Measurements from ENCODE around the gene NISCH.

The NISCH gene

DNA sequence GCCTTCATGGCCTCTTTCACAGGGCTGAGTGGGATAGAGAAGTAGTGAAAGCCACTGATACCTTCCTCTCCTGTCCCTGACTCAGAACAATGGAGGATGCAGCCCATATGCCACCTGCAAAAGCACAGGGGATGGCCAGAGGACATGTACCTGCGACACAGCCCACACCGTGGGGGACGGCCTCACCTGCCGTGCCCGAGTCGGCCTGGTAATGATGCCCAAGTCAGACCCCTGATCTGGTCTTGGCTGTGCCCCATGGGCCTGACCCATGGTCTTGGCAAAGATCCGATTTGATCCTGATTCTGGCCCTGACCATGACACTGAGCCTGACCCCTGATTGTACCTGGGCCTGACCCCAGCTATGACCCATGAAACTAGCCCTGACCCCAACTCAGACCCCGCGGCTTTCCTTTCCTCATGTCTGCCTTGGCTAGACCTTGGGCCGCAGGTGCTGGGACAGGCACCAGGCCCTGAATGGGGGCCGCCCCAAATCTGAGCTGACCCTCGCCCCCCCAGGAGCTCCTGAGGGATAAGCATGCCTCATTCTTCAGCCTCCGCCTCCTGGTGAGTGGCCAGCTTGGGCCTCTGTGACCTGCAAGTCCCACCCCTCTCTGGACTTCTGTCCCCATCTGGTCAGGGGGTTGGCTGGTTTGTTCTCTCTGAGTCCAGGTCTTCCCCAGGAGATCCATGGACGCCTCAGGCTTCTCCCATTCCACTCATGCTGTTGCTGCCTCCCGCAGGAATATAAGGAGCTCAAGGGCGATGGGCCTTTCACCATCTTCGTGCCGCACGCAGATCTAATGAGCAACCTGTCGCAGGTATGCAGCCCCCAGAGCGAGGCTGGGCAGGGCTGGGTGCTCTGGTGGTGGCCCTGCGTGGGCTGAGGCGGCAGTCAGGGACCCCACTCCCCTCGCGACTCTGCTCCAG, 62.7 kb downstream of the NISCH start:
- no peak for DNase-seq (ENCODE audit: low read depth)
- no peak overlapping the region for H3K4me3 ChIP-seq (ENCODE audit: control insufficient read depth, low read depth, low read length)

DNA sequence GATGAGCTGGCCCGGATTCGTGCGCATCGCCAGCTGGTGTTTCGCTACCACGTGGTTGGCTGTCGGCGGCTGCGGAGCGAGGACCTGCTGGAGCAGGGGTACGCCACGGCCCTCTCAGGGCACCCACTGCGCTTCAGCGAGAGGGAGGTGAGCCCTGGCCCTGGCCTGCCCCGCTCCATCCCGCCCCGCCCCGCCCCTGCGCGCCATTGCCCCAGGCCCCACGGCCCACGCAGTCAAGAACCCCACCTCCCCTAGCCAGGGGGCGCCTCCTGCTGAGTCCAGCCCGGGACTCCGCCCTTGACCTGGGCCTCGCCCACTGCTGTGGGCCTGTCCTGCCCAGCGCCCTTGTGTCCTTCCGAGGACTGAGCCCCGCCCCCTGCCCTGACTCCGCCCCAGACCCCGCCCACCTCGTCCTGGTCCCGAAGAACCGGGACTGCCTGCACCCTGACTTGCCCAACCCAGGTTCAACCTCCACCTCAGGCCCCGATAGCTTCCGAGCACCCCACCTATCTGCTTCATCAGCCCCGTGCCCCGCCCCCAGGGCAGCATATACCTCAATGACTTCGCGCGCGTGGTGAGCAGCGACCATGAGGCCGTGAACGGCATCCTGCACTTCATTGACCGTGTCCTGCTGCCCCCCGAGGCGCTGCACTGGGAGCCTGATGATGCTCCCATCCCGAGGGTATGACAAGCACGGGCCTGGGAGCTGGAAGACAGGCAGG, 63.5 kb downstream of the NISCH start:
- TF ChIP-seq, protein P1, sequence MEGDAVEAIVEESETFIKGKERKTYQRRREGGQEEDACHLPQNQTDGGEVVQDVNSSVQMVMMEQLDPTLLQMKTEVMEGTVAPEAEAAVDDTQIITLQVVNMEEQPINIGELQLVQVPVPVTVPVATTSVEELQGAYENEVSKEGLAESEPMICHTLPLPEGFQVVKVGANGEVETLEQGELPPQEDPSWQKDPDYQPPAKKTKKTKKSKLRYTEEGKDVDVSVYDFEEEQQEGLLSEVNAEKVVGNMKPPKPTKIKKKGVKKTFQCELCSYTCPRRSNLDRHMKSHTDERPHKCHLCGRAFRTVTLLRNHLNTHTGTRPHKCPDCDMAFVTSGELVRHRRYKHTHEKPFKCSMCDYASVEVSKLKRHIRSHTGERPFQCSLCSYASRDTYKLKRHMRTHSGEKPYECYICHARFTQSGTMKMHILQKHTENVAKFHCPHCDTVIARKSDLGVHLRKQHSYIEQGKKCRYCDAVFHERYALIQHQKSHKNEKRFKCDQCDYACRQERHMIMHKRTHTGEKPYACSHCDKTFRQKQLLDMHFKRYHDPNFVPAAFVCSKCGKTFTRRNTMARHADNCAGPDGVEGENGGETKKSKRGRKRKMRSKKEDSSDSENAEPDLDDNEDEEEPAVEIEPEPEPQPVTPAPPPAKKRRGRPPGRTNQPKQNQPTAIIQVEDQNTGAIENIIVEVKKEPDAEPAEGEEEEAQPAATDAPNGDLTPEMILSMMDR (IDR thresholded peaks at IDR 0.05; ENCODE audit: control insufficient read depth, insufficient read depth, low read depth, low read length, missing control alignments) = no peak
- H3K4me3 ChIP-seq (ENCODE audit: control insufficient read depth, low read depth, low read length) = no peak overlapping the region
- DNase-seq (ENCODE audit: low read depth) = no peak

More for the DNA sequence above, 62.7 kb downstream of the NISCH start:
- TF ChIP-seq, protein P1 (IDR thresholded peaks at IDR 0.05; ENCODE audit: control insufficient read depth, insufficient read depth, low read depth, low read length, missing control alignments) = no peak

DNA sequence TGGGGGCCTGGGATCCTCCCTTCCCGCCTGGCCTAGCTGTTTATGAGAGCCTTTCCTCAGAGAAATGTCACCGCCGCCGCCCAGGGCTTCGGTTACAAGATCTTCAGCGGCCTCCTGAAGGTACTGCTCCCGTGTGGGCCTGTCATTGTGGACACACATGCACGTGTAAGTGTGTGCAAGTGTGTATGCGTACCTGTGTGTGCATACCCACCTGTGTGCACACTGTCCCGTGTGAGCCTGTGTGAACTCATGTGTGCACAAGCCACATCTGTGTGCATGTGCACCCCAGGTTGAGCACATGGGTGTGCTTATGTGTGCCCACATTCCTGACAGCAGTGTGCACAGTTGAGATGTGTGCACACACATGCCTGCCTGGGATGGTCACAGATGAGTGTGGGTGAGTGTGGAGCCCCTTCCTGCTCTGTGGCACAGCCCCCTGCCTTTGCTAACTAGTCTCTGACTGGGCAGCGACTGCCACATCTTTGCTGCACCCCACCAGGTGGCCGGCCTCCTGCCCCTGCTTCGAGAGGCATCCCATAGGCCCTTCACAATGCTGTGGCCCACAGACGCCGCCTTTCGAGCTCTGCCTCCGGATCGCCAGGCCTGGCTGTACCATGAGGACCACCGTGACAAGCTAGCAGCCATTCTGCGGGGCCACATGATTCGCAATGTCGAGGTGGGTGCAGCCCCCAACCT, 64.2 kb downstream of the NISCH start:
- TF ChIP-seq, protein P1 (IDR thresholded peaks at IDR 0.05; ENCODE audit: control insufficient read depth, insufficient read depth, low read depth, low read length, missing control alignments) = no peak
- no peak for DNase-seq (ENCODE audit: low read depth)
- H3K4me3 ChIP-seq (ENCODE audit: control insufficient read depth, low read depth, low read length) = no peak overlapping the region

DNA sequence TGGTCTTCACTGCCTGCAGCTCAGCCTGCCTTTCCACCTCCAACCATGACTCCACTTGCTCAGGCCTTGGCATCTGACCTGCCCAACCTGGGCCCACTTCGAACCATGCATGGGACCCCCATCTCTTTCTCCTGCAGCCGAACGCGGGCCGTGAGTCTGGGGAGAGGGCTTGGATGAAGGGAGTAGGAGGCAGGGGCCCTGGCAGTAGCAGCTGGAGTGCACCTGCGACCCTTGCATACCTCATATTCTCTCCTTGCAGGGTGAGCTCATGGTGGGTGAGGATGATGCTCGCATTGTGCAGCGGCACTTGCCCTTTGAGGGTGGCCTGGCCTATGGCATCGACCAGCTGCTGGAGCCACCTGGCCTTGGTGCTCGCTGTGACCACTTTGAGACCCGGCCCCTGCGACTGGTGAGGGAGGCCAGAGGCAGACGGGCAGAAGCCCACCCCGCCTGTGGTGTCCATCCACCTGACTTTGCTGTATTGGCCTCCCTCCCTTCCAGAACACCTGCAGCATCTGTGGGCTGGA, 64.8 kb downstream of the NISCH start:
- TF ChIP-seq, protein P1 (IDR thresholded peaks at IDR 0.05; ENCODE audit: control insufficient read depth, insufficient read depth, low read depth, low read length, missing control alignments) = no peak
- DNase-seq (ENCODE audit: low read depth) = no peak

DNA sequence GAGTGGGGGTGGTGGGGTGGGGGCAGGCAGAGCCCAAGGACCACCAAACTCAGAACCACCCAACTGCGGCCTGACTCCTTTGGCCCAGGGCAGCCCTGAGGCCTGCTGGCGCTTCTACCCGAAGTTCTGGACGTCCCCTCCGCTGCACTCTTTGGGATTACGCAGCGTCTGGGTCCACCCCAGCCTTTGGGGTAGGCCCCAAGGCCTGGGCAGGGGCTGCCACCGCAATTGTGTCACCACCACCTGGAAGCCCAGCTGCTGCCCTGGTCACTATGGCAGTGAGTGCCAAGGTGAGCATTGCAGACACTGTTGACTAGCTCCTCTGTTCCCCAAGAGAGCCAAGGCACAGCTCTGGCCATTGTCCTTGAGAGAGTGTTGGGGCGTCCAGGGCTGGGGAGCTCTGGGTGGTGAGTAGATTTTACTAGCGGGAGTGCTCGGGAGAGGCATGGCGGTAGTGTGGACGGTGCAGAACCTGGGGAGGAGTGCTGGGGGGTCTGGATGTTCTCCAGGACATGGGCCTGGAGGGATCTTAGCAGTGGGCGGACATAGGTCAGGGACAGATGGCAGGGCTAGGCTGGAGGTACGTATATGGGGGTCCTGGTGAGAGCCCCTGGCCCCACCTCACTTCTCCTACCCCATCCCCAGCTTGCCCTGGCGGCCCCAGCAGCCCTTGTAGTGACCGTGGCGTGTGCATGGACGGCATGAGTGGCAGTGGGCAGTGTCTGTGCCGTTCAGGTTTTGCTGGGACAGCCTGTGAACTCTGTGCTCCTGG, 65.5 kb downstream of the NISCH start:
- TF ChIP-seq, protein P1 (IDR thresholded peaks at IDR 0.05; ENCODE audit: control insufficient read depth, insufficient read depth, low read depth, low read length, missing control alignments) = no peak
- DNase-seq (ENCODE audit: low read depth) = no peak
- H3K4me3 ChIP-seq (ENCODE audit: control insufficient read depth, low read depth, low read length) = no peak overlapping the region

More for the DNA sequence above, 64.8 kb downstream of the NISCH start:
- no peak overlapping the region for H3K4me3 ChIP-seq (ENCODE audit: control insufficient read depth, low read depth, low read length)

All from AG09309 (cell line).